ENCODE data around the gene BTBD16. TPM values are rescaled to one million over a fixed set of nuclear protein-coding genes. Genes with fewer than 3 reads are reported as not detected.

The BTBD16 gene
- total and polyA plus RNA-seq, 10 of the 15 experiments (the other 5 are each of a cell fraction or from before 2014, with no cell fraction given): 0.11 TPM; not detected in 9

DNA sequence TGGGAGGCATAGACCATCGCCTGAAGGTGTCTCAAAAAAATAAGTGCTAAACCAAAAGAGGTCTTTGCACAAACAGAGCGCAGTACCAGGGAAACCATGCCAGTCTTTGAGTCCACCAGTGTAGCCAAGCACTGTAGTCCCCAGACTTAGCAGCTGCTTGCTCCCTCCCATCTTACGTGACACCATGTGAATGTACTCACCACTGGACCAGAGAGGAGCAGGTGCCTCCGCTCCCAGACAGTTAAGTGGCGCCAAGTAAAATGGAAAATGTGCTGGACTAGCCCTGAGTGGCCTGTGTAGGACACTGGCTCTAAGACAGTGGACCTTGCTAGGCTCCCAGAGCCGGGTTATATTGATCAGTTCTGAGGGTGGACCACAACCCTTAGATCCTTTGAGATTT lies 55.7 kb downstream of the BTBD16 start:
- ChIA-PET RAD21 (ENCODE audit: unreplicated experiment) (no interaction called here), SMC1A (ENCODE audit: uncharacterized antibody, unreplicated experiment) (no interaction called here), POLR2A (no interaction called here), CTCF (interaction anchor here (1.0 kb wide), 1 partner anchor 55 kb away, joined by 3 read pairs; the partner anchor contains the start of gene BTBD16)
- ATAC-seq (no peak), DNase-seq (ENCODE audit: low read depth, low spot score) (no peak), FAIRE-seq (no peak)
- no TSS peak for BruUV-seq (replicated peaks)
- in situ Hi-C loops (cut with MboI): no loop called here
- TF ChIP-seq RAD51 (IDR thresholded peaks at IDR 0.05) (no peak), CHD4 (IDR thresholded peaks at IDR 0.05) (no peak), JUND (IDR thresholded peaks at IDR 0.05; ENCODE audit: low read depth, low read length) (no peak), YBX1 (IDR thresholded peaks at IDR 0.05) (no peak), MYC (IDR thresholded peaks at IDR 0.05; ENCODE audit: insufficient read depth, insufficient read length, insufficient replicate concordance, low read length, severe bottlenecking) (no peak), ZSCAN29 (IDR thresholded peaks at IDR 0.05) (no peak)
- TF ChIP-seq, protein P1, sequence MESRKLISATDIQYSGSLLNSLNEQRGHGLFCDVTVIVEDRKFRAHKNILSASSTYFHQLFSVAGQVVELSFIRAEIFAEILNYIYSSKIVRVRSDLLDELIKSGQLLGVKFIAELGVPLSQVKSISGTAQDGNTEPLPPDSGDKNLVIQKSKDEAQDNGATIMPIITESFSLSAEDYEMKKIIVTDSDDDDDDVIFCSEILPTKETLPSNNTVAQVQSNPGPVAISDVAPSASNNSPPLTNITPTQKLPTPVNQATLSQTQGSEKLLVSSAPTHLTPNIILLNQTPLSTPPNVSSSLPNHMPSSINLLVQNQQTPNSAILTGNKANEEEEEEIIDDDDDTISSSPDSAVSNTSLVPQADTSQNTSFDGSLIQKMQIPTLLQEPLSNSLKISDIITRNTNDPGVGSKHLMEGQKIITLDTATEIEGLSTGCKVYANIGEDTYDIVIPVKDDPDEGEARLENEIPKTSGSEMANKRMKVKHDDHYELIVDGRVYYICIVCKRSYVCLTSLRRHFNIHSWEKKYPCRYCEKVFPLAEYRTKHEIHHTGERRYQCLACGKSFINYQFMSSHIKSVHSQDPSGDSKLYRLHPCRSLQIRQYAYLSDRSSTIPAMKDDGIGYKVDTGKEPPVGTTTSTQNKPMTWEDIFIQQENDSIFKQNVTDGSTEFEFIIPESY (IDR thresholded peaks at IDR 0.05): no peak
- TF ChIP-seq, protein P2, sequence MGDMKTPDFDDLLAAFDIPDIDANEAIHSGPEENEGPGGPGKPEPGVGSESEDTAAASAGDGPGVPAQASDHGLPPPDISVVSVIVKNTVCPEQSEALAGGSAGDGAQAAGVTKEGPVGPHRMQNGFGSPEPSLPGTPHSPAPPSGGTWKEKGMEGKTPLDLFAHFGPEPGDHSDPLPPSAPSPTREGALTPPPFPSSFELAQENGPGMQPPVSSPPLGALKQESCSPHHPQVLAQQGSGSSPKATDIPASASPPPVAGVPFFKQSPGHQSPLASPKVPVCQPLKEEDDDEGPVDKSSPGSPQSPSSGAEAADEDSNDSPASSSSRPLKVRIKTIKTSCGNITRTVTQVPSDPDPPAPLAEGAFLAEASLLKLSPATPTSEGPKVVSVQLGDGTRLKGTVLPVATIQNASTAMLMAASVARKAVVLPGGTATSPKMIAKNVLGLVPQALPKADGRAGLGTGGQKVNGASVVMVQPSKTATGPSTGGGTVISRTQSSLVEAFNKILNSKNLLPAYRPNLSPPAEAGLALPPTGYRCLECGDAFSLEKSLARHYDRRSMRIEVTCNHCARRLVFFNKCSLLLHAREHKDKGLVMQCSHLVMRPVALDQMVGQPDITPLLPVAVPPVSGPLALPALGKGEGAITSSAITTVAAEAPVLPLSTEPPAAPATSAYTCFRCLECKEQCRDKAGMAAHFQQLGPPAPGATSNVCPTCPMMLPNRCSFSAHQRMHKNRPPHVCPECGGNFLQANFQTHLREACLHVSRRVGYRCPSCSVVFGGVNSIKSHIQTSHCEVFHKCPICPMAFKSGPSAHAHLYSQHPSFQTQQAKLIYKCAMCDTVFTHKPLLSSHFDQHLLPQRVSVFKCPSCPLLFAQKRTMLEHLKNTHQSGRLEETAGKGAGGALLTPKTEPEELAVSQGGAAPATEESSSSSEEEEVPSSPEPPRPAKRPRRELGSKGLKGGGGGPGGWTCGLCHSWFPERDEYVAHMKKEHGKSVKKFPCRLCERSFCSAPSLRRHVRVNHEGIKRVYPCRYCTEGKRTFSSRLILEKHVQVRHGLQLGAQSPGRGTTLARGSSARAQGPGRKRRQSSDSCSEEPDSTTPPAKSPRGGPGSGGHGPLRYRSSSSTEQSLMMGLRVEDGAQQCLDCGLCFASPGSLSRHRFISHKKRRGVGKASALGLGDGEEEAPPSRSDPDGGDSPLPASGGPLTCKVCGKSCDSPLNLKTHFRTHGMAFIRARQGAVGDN (IDR thresholded peaks at IDR 0.05): no peak
- 21% methylated on average over 6 of the region's 6 CpGs for WGBS (ENCODE audit: insufficient coverage, insufficient replicate concordance, low lambda C conversion rate, missing lambda C conversion rate)
- H3K4me2 ChIP-seq (ENCODE audit: control insufficient read depth, insufficient read depth): no peak overlapping the region
- H3K9ac ChIP-seq (ENCODE audit: control insufficient read depth, insufficient read depth, low read length): no peak overlapping the region
- peaks cover 0 to 3% of the 10 kb centered on the region in 2 experiments; a peak in 2 of 4 replicates for H3K27me3 ChIP-seq (replicated peaks in 1 of 2; ENCODE audit: control insufficient read depth in 2 of 2, insufficient read depth in 2 of 2, low read length in 1 of 2)
- H3K4me3 ChIP-seq: no peak overlapping the region
- no peaks in the 10 kb centered on the region; the same call in 2 of the 3 replicates for H3K9me3 ChIP-seq (replicated peaks; ENCODE audit: control insufficient read depth, insufficient read depth, low read length)
- H2AFZ ChIP-seq (ENCODE audit: control insufficient read depth, low read depth, low read length): no peak overlapping the region
- no peak overlapping the region for H3K27ac ChIP-seq (ENCODE audit: control insufficient read depth, insufficient read depth)
- intact Hi-C loops (cut with micrococcal nuclease; ENCODE audit: unreplicated experiment): no loop called here
- H4K20me1 ChIP-seq (ENCODE audit: control insufficient read depth, insufficient read depth): no peaks in the 10 kb centered on the region; the same call in 1 of the 2 replicates
- no peaks in the 10 kb centered on the region for H3K79me2 ChIP-seq (ENCODE audit: control insufficient read depth, insufficient read depth, low read length)
- H3K36me3 ChIP-seq (ENCODE audit: control insufficient read depth in 2 of 2, insufficient read depth in 2 of 2, low read length in 1 of 2): no peaks in the 10 kb centered on the region
- H3K4me1 ChIP-seq (ENCODE audit: control insufficient read depth, insufficient read depth, low read length): peaks cover 4% of the 10 kb centered on the region
